GM23338 (cell line): ENCODE results near the gene TMEM163. TPM values are rescaled to one million over a fixed set of nuclear protein-coding genes. Genes with fewer than 3 reads are reported as not detected.

Experiments used
- ATAC-seq: fragments of 200-7000 bp; cut with Tn5 transposase; 3 replicates; pipeline ENCODE4 v1.9.1; 2020
- DNase-seq: peaks from one replicate; pipeline ENCODE4 v3.0.0-alpha.2; 2015; ENCODE audit warnings: low spot score
- H2AFZ ChIP-seq: fragments of 200-600 bp; sonication (generic); 2 replicates; pipeline ENCODE4 v1.8.0; 2016; ENCODE audit warnings: antibody characterized with exemption, mild to moderate bottlenecking, moderate library complexity
- H3F3A ChIP-seq: fragments of 200-600 bp; sonication (generic); replicated peaks from 2 replicates; pipeline ENCODE4 v1.8.0; 2017; ENCODE audit warnings: antibody characterized with exemption, mixed run types, low read depth
- H3K27ac ChIP-seq: fragments of 200-600 bp; sonication (generic); 2 replicates; pipeline ENCODE4 v1.6.1; 2016; ENCODE audit warnings: low read depth
- H3K27me3 ChIP-seq: fragments of 200-600 bp; sonication (generic); 2 replicates; pipeline ENCODE4 v1.8.0; 2016; ENCODE audit warnings: mild to moderate bottlenecking, mixed run types, moderate library complexity; ENCODE audit not compliant: insufficient read depth
- H3K36me3 ChIP-seq: fragments of 200-600 bp; sonication (generic); 2 replicates; pipeline ENCODE4 v1.8.0; 2016; ENCODE audit warnings: mild to moderate bottlenecking; ENCODE audit not compliant: insufficient read depth
- H3K4me1 ChIP-seq: fragments of 200-600 bp; sonication (generic); 2 replicates; pipeline ENCODE4 v1.8.0; 2016; ENCODE audit warnings: mild to moderate bottlenecking, moderate library complexity; ENCODE audit not compliant: insufficient read depth
- H3K4me2 ChIP-seq: fragments of 200-600 bp; sonication (generic); 2 replicates; pipeline ENCODE4 v1.7.1; 2017; ENCODE audit warnings: mixed run types
- H3K4me3 ChIP-seq: fragments of 200-600 bp; sonication (generic); 2 replicates; pipeline ENCODE4 v1.6.1; 2016; ENCODE audit warnings: mixed run types
- H3K79me2 ChIP-seq: fragments of 200-600 bp; sonication (generic); replicated peaks from 2 replicates; pipeline ENCODE4 v1.8.0; 2017; ENCODE audit warnings: mild to moderate bottlenecking; ENCODE audit not compliant: insufficient read depth
- H3K9me2 ChIP-seq: fragments of 200-600 bp; sonication (generic); 2 replicates; pipeline ENCODE4 v1.8.0; 2017; ENCODE audit not compliant: insufficient read depth
- H4K20me1 ChIP-seq: fragments of 200-600 bp; sonication (generic); replicated peaks from 2 replicates; pipeline ENCODE4 v1.8.0; 2017; ENCODE audit warnings: mild to moderate bottlenecking; ENCODE audit not compliant: insufficient read depth
- H3K27ac Mint-ChIP-seq: 2 replicates; pipeline ENCODE4 v1.8.0; 2020; ENCODE audit warnings: inconsistent platforms, mild to moderate bottlenecking, moderate library complexity, mixed read lengths
- H3K27me3 Mint-ChIP-seq: 3 replicates; pipeline ENCODE4 v1.8.0; 2022; ENCODE audit warnings: low read depth, mild to moderate bottlenecking, moderate library complexity, mixed read lengths, inconsistent platforms; ENCODE audit not compliant: insufficient read depth, poor library complexity
- H3K36me3 Mint-ChIP-seq: 3 replicates; pipeline ENCODE4 v1.8.0; 2021; ENCODE audit warnings: low read depth, mild to moderate bottlenecking, inconsistent platforms, moderate library complexity, mixed read lengths
- H3K4me1 Mint-ChIP-seq: 3 replicates; pipeline ENCODE4 v1.8.0; 2020; ENCODE audit warnings: mild to moderate bottlenecking, inconsistent platforms, mixed read lengths
- H3K4me3 Mint-ChIP-seq: 3 replicates; pipeline ENCODE4 v1.8.0; 2021; ENCODE audit warnings: moderate library complexity, mild to moderate bottlenecking, inconsistent platforms, mixed read lengths
- H3K9me3 Mint-ChIP-seq: 3 replicates; pipeline ENCODE4 v1.8.0; 2020; ENCODE audit warnings: moderate library complexity, mild to moderate bottlenecking, inconsistent platforms, mixed read lengths
- CREB1 ChIP-seq: fragments of 250-450 bp; sonication (Bioruptor Pico); IDR thresholded peaks from 2 replicates; pipeline ENCODE4 v1.5.0; 2020; ENCODE audit warnings: low read depth, mild to moderate bottlenecking, moderate library complexity
- ETS1 ChIP-seq: IDR thresholded peaks from 2 replicates; pipeline ENCODE4 v1.6.1; 2016; ENCODE audit warnings: antibody characterized with exemption
- EZH2 ChIP-seq: fragments of 200-600 bp; sonication (generic); IDR thresholded peaks from one replicate; pipeline ENCODE4 v1.8.0; 2017; ENCODE audit warnings: antibody characterized with exemption, mild to moderate bottlenecking, low read depth; ENCODE audit not compliant: unreplicated experiment
- JUNB ChIP-seq: IDR thresholded peaks from one replicate; pipeline ENCODE4 v1.6.1; 2016; ENCODE audit warnings: antibody characterized with exemption; ENCODE audit not compliant: unreplicated experiment
- NANOG ChIP-seq: IDR thresholded peaks from 2 replicates; pipeline ENCODE4 v1.6.1; 2016; ENCODE audit warnings: antibody characterized with exemption, borderline replicate concordance
- POLR2AphosphoS5 ChIP-seq: IDR thresholded peaks from 2 replicates; pipeline ENCODE4 v1.6.1; 2016; ENCODE audit warnings: antibody characterized with exemption, low read depth
- REST ChIP-seq: IDR thresholded peaks from one replicate; pipeline ENCODE4 v1.6.1; 2018; ENCODE audit warnings: antibody characterized with exemption; ENCODE audit not compliant: unreplicated experiment
- STAT1 ChIP-seq: IDR thresholded peaks from one replicate; pipeline ENCODE4 v1.6.1; 2016; ENCODE audit warnings: antibody characterized with exemption; ENCODE audit not compliant: unreplicated experiment
- ZNF462 ChIP-seq: fragments of 250-450 bp; sonication (Bioruptor Pico); IDR thresholded peaks from 2 replicates; pipeline ENCODE4 v1.5.0; 2020; ENCODE audit warnings: mild to moderate bottlenecking, moderate library complexity
- polyA plus RNA-seq: library from polyadenylated mRNA; unstranded; fragments of >200 nt; fragmentation: Nextera tagmentation; extraction: Ambion mirVana; gene quantifications from 2 replicates; pipeline ENCODE4 v1.2.1, GENCODE V29; 2016
- total RNA-seq: library from RNA; depleted of rRNA; stranded (reverse); fragments of >200 nt; shearing (Covaris generic); gene quantifications from 2 replicates; pipeline ENCODE4 v1.2.3, GENCODE V29; 2014

TMEM163 gene
- total and polyA plus RNA-seq, 2 experiments from 2014 or later = 1.1 to 1.8 TPM

- Mint-ChIP-seq H3K4me1 (peaks cover 11% of the 10 kb centered on the region), H3K36me3 (no peaks in the 10 kb centered on the region), H3K27me3 (no peaks in the 10 kb centered on the region), H3K4me3 (no peak overlapping the region), H3K27ac (no peak overlapping the region), H3K9me3 (no peaks in the 10 kb centered on the region)
- Histone ChIP-seq H3K27me3 (no peaks in the 10 kb centered on the region), H3K4me1 (peaks cover 8% of the 10 kb centered on the region), H3K27ac (no peak overlapping the region), H3K4me3 (no peak overlapping the region), H3K79me2 (no peaks in the 10 kb centered on the region), H4K20me1 (no peaks in the 10 kb centered on the region), H2AFZ (no peak overlapping the region), H3F3A (no peaks in the 10 kb centered on the region), H3K36me3 (no peaks in the 10 kb centered on the region), H3K9me2 (peaks cover 14% of the 10 kb centered on the region; the same call in 1 of the 2 replicates), H3K4me2 (no peak overlapping the region)
- DNase-seq = no peak
- TF ChIP-seq REST = no peak
- ATAC-seq = no peak
Observed at GRCh38 chr2:134504586-134505336, 214.0 kb downstream of the TMEM163 start.

GRCh38 chr2:134502104-134502503 lies 216.7 kb downstream of the TMEM163 start:
- H3F3A ChIP-seq = no peaks in the 10 kb centered on the region
- H3K4me1 Mint-ChIP-seq = peaks cover 11% of the 10 kb centered on the region
- no peak overlapping the region for H2AFZ ChIP-seq
- peaks cover 8% of the 10 kb centered on the region for H3K4me1 ChIP-seq
- peaks cover 4% of the 10 kb centered on the region for H3K27me3 Mint-ChIP-seq
- H3K27me3 ChIP-seq = no peaks in the 10 kb centered on the region
- H3K4me3 Mint-ChIP-seq = no peak overlapping the region
- no peaks in the 10 kb centered on the region for H3K36me3 ChIP-seq
- DNase-seq (no peak), ATAC-seq (no peak)
- H3K9me3 Mint-ChIP-seq = no peaks in the 10 kb centered on the region
- H3K9me2 ChIP-seq = peaks cover 4% of the 10 kb centered on the region; the same call in 1 of the 2 replicates
- H3K36me3 Mint-ChIP-seq = no peaks in the 10 kb centered on the region
- H4K20me1 ChIP-seq = no peaks in the 10 kb centered on the region
- H3K4me3 ChIP-seq = no peak overlapping the region
- H3K79me2 ChIP-seq = no peaks in the 10 kb centered on the region
- H3K27ac ChIP-seq = no peak overlapping the region
- no peak overlapping the region for H3K27ac Mint-ChIP-seq
- no peak overlapping the region for H3K4me2 ChIP-seq
- no peak for TF ChIP-seq NANOG
- TF ChIP-seq CREB1 (CRISPR knock-in tag) = no peak
- TF ChIP-seq JUNB = no peak
- no peak for TF ChIP-seq EZH2
- no peak for TF ChIP-seq ZNF462 (CRISPR knock-in tag)
- no peak for TF ChIP-seq STAT1
- no peak for TF ChIP-seq ETS1
- no peak for TF ChIP-seq POLR2AphosphoS5
